Neural cell (in vitro differentiated cells): ENCODE results near the gene UPB1. TPM values are rescaled to one million over a fixed set of nuclear protein-coding genes. Genes with fewer than 3 reads are reported as not detected.

Source experiments
- H2AFZ ChIP-seq: fragments of 200-600, 300-800 bp; sonication (generic), shearing (Covaris generic); 2 replicates; pipeline ENCODE4 v1.6.0; 2014; ENCODE audit warnings: low read depth, mild to moderate bottlenecking, antibody characterized with exemption, low read length, moderate library complexity
- H3F3A ChIP-seq: fragments of 200-600 bp; shearing (Covaris generic); 2 replicates; pipeline ENCODE4 v1.6.1; 2016; ENCODE audit warnings: mild to moderate bottlenecking, moderate library complexity, mixed read lengths, antibody characterized with exemption, low read length; ENCODE audit not compliant: insufficient read depth, poor library complexity, severe bottlenecking
- H3K27ac ChIP-seq: fragments of 200-600, 300-800 bp; sonication (generic), shearing (Covaris generic); 2 replicates; pipeline ENCODE4 v1.5.1; 2014; ENCODE audit warnings: mild to moderate bottlenecking, low read length, moderate library complexity
- H3K27me3 ChIP-seq: fragments of 300-800, 200-600 bp; sonication (generic), shearing (Covaris generic); 2 replicates; pipeline ENCODE4 v1.6.0; 2014; ENCODE audit warnings: mild to moderate bottlenecking, low read depth, low read length, moderate library complexity; ENCODE audit not compliant: insufficient read depth
- H3K36me3 ChIP-seq: fragments of 300-800, 200-600 bp; sonication (generic), shearing (Covaris generic); 2 replicates; pipeline ENCODE4 v1.5.1; 2014; ENCODE audit warnings: mild to moderate bottlenecking, antibody characterized with exemption, low read length, moderate library complexity; ENCODE audit not compliant: insufficient read depth
- H3K4me2 ChIP-seq: fragments of 300-800, 200-600 bp; sonication (generic), shearing (Covaris generic); 2 replicates; pipeline ENCODE4 v1.6.0; 2014; ENCODE audit warnings: mild to moderate bottlenecking, low read length
- H3K4me3 ChIP-seq: fragments of 300-800, 200-600 bp; sonication (generic), shearing (Covaris generic); 2 replicates; pipeline ENCODE4 v1.5.1; 2014; ENCODE audit warnings: mild to moderate bottlenecking, low read length, moderate library complexity
- H3K79me2 ChIP-seq: fragments of 200-600 bp; shearing (Covaris generic); replicated peaks from 2 replicates; pipeline ENCODE4 v1.6.0; 2014; ENCODE audit warnings: mild to moderate bottlenecking, low read length, moderate library complexity; ENCODE audit not compliant: insufficient read depth
- H3K9ac ChIP-seq: fragments of 300-800, 200-600 bp; sonication (generic), shearing (Covaris generic); 2 replicates; pipeline ENCODE4 v1.6.1; 2016; ENCODE audit warnings: mild to moderate bottlenecking, low read length, mixed read lengths
- H3K9me2 ChIP-seq: fragments of 200-600 bp; shearing (Covaris generic); 2 replicates; pipeline ENCODE4 v1.6.1; 2016; ENCODE audit warnings: mild to moderate bottlenecking, low read length, mixed read lengths; ENCODE audit not compliant: insufficient read depth
- H3K9me3 ChIP-seq: fragments of 200-600, 300-800 bp; sonication (generic), shearing (Covaris generic); 2 replicates; pipeline ENCODE4 v1.6.1; 2016; ENCODE audit warnings: mild to moderate bottlenecking, mixed run types, low read length, moderate library complexity, mixed read lengths
- H4K20me1 ChIP-seq: fragments of 200-600 bp; shearing (Covaris generic); 2 replicates; pipeline ENCODE4 v1.6.1; 2016; ENCODE audit warnings: mild to moderate bottlenecking, mixed run types; ENCODE audit not compliant: insufficient read depth
- EP300 ChIP-seq: fragments of 450-650 bp; conservative IDR thresholded peaks from 2 replicates; pipeline ENCODE4 v1.6.1; 2014; ENCODE audit warnings: antibody characterized with exemption, mild to moderate bottlenecking, moderate library complexity; ENCODE audit not compliant: poor library complexity, severe bottlenecking
- EZH2 ChIP-seq: fragments of 200-600, 300-800 bp; shearing (Covaris generic), sonication (generic); IDR thresholded peaks from 2 replicates; pipeline ENCODE4 v1.6.1; 2014; ENCODE audit warnings: antibody characterized with exemption, low read length, borderline replicate concordance, mild to moderate bottlenecking; ENCODE audit not compliant: insufficient read depth, poor library complexity, severe bottlenecking
- MXI1 ChIP-seq: fragments of 450-650 bp; conservative IDR thresholded peaks from 2 replicates; pipeline ENCODE4 v1.6.1; 2014; ENCODE audit warnings: antibody characterized with exemption, mild to moderate bottlenecking; ENCODE audit not compliant: poor library complexity, severe bottlenecking
- POLR2AphosphoS5 ChIP-seq: IDR thresholded peaks from 2 replicates; pipeline ENCODE4 v1.6.1; 2012
- RAD21 ChIP-seq: fragments of 450-650 bp; conservative IDR thresholded peaks from 2 replicates; pipeline ENCODE4 v1.6.1; 2014; ENCODE audit warnings: antibody characterized with exemption, mild to moderate bottlenecking, moderate library complexity
- SMC3 ChIP-seq: fragments of 450-650 bp; conservative IDR thresholded peaks from 2 replicates; pipeline ENCODE4 v1.6.1; 2014; ENCODE audit warnings: antibody characterized with exemption, mild to moderate bottlenecking, moderate library complexity; ENCODE audit not compliant: poor library complexity
- TAF1 ChIP-seq: IDR thresholded peaks from 2 replicates; pipeline ENCODE4 v1.6.1; 2012; ENCODE audit warnings: low read depth
- polyA plus RNA-seq: library from polyadenylated mRNA; depleted of rRNA; stranded (reverse); fragments of >200 nt; gene quantifications from 2 replicates; pipeline ENCODE4 v1.2.3, GENCODE V29; 2014
- TF ChIP-seq, protein P1 (sequence below): IDR thresholded peaks from 2 replicates; pipeline ENCODE4 v1.6.1; 2012; ENCODE audit warnings: borderline replicate concordance
- TF ChIP-seq, protein P2 (sequence below): fragments of 450-650 bp; IDR thresholded peaks from 2 replicates; pipeline ENCODE4 v1.5.1; 2014; ENCODE audit warnings: antibody characterized with exemption, mild to moderate bottlenecking, moderate library complexity; ENCODE audit not compliant: poor library complexity, severe bottlenecking

UPB1 gene
- polyA plus RNA-seq, 1 donor from 2014 or later, result 0.12 TPM

DNA sequence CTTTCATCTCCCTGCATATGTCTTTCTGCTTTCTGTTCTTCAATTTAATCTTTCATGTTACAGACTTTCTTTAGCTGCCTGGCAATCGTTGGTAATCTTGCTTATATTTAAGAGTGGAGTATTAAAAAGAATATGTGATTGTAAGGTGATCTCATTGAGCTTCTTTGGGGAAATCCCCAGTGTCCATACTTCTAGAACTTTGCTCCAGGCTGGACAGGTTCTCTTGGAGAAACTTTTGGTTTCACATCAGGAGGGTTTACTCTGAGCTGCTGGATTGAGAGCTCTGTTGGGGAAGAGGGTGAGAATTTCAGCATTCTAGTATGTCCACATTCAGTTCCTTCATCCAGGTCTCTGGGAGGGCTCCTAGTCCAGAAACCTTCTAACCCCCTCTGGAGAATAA lies 81.6 kb downstream of the UPB1 start:
- H3K79me2 ChIP-seq, result no peaks in the 10 kb centered on the region
- no peaks in the 10 kb centered on the region for H3K36me3 ChIP-seq
- H3K9ac ChIP-seq, result no peak overlapping the region
- no peaks in the 10 kb centered on the region for H3K27me3 ChIP-seq
- H4K20me1 ChIP-seq, result no peaks in the 10 kb centered on the region
- H3K27ac ChIP-seq, result no peak overlapping the region
- no peak overlapping the region for H3K4me2 ChIP-seq
- no peaks in the 10 kb centered on the region for H3K9me3 ChIP-seq
- H3K4me3 ChIP-seq, result no peak overlapping the region
- H3K9me2 ChIP-seq, result no peaks in the 10 kb centered on the region
- TF ChIP-seq EP300, result no peak
- TF ChIP-seq, protein P1, sequence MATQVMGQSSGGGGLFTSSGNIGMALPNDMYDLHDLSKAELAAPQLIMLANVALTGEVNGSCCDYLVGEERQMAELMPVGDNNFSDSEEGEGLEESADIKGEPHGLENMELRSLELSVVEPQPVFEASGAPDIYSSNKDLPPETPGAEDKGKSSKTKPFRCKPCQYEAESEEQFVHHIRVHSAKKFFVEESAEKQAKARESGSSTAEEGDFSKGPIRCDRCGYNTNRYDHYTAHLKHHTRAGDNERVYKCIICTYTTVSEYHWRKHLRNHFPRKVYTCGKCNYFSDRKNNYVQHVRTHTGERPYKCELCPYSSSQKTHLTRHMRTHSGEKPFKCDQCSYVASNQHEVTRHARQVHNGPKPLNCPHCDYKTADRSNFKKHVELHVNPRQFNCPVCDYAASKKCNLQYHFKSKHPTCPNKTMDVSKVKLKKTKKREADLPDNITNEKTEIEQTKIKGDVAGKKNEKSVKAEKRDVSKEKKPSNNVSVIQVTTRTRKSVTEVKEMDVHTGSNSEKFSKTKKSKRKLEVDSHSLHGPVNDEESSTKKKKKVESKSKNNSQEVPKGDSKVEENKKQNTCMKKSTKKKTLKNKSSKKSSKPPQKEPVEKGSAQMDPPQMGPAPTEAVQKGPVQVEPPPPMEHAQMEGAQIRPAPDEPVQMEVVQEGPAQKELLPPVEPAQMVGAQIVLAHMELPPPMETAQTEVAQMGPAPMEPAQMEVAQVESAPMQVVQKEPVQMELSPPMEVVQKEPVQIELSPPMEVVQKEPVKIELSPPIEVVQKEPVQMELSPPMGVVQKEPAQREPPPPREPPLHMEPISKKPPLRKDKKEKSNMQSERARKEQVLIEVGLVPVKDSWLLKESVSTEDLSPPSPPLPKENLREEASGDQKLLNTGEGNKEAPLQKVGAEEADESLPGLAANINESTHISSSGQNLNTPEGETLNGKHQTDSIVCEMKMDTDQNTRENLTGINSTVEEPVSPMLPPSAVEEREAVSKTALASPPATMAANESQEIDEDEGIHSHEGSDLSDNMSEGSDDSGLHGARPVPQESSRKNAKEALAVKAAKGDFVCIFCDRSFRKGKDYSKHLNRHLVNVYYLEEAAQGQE, result no peak
- no peak for TF ChIP-seq SMC3
- TF ChIP-seq TAF1, result no peak
- TF ChIP-seq RAD21, result no peak
- TF ChIP-seq EZH2, result no peak
- TF ChIP-seq, protein P2, sequence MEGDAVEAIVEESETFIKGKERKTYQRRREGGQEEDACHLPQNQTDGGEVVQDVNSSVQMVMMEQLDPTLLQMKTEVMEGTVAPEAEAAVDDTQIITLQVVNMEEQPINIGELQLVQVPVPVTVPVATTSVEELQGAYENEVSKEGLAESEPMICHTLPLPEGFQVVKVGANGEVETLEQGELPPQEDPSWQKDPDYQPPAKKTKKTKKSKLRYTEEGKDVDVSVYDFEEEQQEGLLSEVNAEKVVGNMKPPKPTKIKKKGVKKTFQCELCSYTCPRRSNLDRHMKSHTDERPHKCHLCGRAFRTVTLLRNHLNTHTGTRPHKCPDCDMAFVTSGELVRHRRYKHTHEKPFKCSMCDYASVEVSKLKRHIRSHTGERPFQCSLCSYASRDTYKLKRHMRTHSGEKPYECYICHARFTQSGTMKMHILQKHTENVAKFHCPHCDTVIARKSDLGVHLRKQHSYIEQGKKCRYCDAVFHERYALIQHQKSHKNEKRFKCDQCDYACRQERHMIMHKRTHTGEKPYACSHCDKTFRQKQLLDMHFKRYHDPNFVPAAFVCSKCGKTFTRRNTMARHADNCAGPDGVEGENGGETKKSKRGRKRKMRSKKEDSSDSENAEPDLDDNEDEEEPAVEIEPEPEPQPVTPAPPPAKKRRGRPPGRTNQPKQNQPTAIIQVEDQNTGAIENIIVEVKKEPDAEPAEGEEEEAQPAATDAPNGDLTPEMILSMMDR, result no peak
- no peak for TF ChIP-seq MXI1
- no peak for TF ChIP-seq POLR2AphosphoS5
- H2AFZ ChIP-seq, result no peak overlapping the region
- H3F3A ChIP-seq, result no peaks in the 10 kb centered on the region

Other genes starting within 250 kb of the UPB1 start
- gene SPECC1L, start 224.5 kb upstream of the UPB1 start, polyA plus RNA-seq, result 27.1 and 28.7 TPM in 2 replicates
- gene ADORA2A, start 67.7 kb upstream of the UPB1 start, polyA plus RNA-seq, result 2.9 and 6.7 TPM in 2 replicates
- gene GUCD1, start 59.8 kb downstream of the UPB1 start, polyA plus RNA-seq, result 32.6 and 38.5 TPM in 2 replicates
- 185 and 195 TPM in 2 replicates for gene SNRPD3, start 60.7 kb downstream of the UPB1 start, polyA plus RNA-seq
- gene LRRC75B, start 97.7 kb downstream of the UPB1 start, polyA plus RNA-seq, result 12.2 and 18.3 TPM in 2 replicates
- 5.4 and 6.4 TPM in 2 replicates for gene GGT1, start 107.9 kb downstream of the UPB1 start, polyA plus RNA-seq